Purkinje cell (primary cell): ENCODE data around the gene ZNF300. TPM values are rescaled to one million over a fixed set of nuclear protein-coding genes. Genes with fewer than 3 reads are reported as not detected.

ENCODE experiments used
- polyA plus RNA-seq: library from polyadenylated mRNA; unstranded; fragments of >200 nt; fragmentation: Nextera tagmentation; gene quantifications from 2 replicates; pipeline ENCODE4 v1.2.1, GENCODE V29; 2014

Gene ZNF300
- 2.6 and 4.3 TPM in 2 replicates for polyA plus RNA-seq

DNA sequence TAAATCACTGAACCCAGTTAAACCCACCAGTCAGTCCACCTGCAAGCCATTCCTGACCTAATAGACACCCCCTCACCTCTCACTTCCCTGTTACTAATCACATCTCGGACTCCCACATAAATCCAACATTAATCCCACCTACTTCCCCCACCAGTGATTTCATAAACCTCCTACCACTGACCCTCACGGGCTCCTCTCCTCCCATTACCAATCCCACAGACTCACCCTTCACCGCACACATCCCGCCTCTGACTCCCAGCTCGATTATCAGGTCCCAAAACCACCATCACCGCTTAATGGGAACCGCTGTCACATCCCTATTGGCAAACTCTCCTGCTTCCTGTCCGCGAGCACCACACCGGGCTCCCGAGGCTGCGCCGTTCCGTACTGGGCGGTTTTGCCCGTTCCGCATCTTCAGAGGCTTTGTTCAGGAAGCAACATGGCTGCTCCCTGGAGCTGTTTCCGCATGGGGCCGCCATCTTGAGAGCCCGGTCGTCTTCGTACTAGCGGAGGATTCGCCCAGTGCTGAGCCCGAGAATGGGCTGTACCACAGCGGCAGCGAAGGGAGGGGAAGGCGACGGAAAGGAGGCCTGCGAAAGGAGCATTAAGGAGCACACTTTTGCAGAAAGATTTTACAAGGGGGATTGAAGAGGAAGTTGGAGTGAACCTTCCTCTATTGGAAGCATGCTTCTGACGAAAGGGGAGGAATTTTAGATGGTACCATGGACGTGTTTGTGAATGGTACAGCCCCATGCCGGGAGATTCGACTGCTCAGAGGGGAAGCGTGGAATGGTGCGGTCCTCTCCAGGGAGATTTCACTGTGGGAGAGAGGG, at the start of gene ZNF300:
Gene ZNF300, minus strand, starts transcription at position 502 of the 833 bp plus-strand sequence. CDS start 1,825 bp downstream, outside the sequence.

GRCh38 chr5:150846308-150846653, 58.5 kb downstream of the ZNF300 start, which contains the start of gene IRGM:
Gene IRGM, plus strand, starts transcription at chr5:150846521. Its CDS starts 1,603 bp downstream, at chr5:150848124.

Other genes starting within 250 kb of the ZNF300 start
- 0.99 TPM in 1 of 2 replicates, not detected in the other for gene MYOZ3, start 243.7 kb downstream of the ZNF300 start, polyA plus RNA-seq
- 22.0 and 27.6 TPM in 2 replicates for gene RBM22, start 203.9 kb downstream of the ZNF300 start, polyA plus RNA-seq
- 30.1 and 38.8 TPM in 2 replicates for gene DCTN4, start 146.0 kb downstream of the ZNF300 start, polyA plus RNA-seq
- 0.55 and 1.7 TPM in 2 replicates for gene SMIM3, start 126.2 kb downstream of the ZNF300 start, polyA plus RNA-seq
- gene IRGM, start 58.5 kb downstream of the ZNF300 start, polyA plus RNA-seq: not detected in 2 replicates
- 2.3 and 6.8 TPM in 2 replicates for gene GPX3, start 115.6 kb upstream of the ZNF300 start, polyA plus RNA-seq
- 0.71 and 1.4 TPM in 2 replicates for gene TNIP1, start 176.1 kb upstream of the ZNF300 start, polyA plus RNA-seq